Activated CD4-positive, alpha-beta T cell treated with anti-CD3 and anti-CD28 coated beads for 1 hour (primary cell): ENCODE measurements around the gene HEXB.

Experiments used
- DNase-seq: peaks from one replicate; pipeline ENCODE4 v3.0.0-alpha.2; 2020

The HEXB gene

DNA sequence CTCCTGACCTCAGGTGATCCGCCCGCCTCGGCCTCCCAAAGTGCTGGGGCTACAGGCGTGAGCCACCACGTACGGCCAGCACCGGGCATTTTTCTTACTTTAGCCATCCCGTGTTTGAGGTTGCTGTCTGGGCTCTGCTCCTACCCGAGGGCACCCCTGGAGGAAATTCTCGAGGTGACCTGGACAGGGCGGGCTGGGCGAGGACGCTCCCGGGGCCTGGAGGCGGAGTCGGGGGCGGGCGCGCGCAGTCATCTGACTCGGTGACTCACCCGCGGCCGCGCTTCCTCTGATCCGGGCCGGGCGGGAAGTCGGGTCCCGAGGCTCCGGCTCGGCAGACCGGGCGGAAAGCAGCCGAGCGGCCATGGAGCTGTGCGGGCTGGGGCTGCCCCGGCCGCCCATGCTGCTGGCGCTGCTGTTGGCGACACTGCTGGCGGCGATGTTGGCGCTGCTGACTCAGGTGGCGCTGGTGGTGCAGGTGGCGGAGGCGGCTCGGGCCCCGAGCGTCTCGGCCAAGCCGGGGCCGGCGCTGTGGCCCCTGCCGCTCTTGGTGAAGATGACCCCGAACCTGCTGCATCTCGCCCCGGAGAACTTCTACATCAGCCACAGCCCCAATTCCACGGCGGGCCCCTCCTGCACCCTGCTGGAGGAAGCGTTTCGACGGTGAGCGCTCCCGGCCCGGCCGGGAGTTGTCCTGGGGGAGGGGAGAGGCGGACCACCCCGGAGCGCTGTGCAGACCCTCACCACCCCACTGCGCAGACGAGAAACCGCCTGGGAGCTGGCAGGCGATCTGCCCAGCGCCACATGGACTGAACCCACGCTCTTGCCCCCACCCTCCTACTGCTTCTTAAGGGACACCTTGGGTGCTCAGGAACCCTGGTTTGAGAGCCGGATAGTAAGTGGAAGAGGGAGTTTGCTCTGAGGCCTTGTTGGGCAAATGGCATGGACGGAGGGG is at the start of gene HEXB:
Gene HEXB (plus strand): TSS at position 334 of the 952 bp plus-strand sequence. CDS start 28 bp downstream, at position 362.
- DNase-seq, result peak; percentile 77

DNA sequence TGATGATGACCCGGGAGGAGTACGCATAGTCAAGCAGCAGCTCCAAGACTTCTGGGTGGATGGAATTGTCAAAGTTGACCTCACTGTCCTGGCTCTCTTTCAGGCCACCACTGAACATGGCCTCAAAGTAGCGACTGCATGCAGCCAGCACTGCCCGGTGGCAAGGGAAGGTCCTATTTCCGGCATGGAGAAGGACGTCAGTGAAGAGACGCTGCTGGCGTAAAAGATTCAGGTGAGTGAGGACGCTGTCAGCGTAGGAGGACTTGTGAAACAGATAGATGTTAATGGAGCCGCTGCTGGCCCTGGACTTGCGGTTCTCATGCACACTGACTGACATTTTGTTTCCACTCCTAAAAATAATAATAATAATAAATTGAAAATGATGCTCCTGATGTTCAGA is 48.9 kb upstream of the HEXB start:
- DNase-seq, result no peak

DNA sequence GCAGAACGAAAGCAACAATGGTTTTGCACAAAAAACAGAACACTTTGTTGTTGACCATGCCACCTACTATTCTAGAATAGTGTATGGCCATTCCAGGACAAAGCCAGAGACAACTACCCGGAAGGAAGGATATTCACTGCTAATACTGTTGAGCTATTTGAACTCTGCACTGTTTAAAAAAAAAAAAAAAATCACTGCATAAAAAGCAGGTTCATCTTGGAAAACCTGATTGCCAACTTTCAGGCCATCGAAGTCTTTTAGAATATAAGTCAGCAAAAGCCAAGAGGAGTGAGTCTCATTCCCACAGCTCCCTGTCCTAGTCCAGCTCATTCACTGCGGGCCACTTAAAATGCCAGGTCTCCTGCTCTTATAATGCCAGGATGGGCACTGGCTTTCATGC is 48.5 kb upstream of the HEXB start:
- DNase-seq, result no peak

DNA sequence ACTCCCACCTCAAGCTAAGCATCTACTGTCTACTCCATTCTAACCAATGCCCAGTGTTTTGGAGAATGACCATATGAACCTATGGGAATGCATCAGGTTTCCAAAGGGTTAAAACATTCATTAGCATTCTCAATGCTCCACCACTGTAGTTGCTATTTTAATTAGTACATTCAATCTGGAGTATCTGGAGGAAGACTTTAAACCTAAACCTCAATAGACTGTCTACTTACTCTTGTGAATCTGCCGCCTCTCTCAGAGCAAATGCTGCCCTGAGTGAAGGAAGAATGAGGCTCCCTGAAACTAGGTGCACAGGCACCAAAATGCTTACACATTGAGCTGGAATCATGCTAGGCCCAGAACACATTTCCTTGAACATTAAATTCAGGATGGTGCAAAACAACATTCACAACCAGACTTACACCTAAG is 46.5 kb upstream of the HEXB start:
- no peak for DNase-seq

DNA sequence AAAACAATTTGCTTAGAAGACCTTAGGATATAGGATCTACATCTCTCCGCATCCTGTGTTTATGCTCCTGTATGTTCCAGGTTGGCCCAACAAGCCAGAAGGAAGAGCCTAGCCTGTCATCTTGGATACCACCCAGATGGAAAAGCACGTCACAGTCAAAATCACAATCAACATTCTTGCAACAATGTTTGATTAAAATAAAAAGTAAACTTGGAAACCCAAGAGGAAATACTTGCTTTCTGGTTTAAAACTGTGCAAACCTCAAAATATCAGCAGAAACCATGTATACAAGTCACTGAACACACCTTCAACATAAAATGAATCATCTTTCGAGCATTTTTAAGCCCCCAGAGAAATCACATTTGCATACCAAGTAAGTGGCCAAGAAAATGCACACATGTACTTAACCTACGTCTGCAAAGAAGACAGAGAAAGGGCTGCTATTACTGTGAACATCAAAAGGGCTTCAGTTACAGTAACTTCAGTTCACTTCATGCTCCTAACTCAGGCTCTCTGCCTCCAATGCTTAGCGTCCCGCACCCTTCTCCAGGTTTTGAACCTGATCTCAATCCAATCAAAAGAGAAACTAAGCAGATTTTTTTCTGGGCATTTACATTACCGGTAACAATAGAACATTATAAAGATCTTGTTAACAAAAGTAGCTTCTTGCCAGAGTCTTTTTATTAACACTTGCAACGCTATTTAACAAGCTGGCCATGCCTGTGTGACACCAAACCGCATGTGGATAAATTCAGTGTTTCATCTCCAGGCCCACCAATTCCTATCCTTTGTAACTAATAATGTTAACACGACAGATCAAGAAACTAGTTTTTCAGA is 45.8 kb upstream of the HEXB start:
- no peak for DNase-seq

DNA sequence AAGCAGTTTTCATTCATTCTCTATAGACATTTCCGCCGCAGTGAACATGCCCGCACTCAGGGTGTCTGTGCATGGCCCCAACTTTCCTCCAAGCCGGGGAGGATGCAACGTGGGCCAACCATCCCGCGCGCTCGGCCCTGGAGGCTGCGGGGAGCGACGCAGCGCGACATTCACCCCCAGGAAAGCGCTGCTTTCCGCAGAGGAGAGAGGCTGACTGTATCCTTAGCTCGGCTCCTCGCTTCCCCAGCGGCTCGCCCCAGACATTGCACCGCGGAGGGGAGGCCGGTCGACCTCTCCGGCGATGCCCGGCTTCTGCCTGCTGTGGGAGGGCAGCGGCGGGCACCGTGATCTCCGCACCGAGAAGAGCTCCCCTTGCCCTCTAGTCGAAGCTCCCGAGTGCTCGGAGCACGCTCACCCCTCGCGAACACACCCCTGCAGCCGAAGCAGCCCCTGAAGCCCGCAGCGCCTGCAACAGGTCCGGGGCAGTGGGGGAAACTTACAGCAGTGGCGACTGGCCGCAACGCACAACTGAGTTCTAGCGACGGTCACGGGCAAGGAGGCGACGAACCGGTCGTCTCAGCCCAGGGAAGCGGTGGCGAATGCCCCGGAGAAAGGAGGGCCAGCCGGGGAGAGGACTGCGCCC is 45.1 kb upstream of the HEXB start:
- DNase-seq, result peak; percentile 10

DNA sequence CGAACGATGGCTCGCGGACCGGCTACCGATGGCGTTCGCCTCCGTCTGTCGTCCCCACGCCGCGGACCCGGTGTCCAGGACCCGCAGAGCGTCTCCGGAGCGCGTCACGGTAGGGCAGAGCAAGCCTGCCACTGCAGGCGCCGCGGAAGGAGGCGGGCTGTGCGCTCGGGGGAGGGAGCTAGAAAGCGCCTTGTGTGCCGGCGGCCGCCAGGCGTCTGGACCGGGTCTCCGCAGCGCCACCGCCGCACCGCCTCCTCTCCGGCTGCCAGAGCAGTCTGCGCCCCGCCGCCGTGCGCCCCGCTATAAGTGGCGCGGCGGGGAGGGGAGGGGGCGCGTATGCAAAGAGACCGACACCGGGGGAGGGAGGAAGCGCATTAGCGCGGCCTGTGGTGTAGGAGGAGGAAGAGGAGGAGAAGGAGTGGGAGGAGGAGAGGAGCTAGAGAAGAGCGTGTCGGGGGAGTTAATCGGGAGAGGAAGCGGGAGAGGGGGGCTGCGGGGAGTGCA is 44.5 kb upstream of the HEXB start, which contains the start of gene ENC1:
Gene ENC1 (minus strand): TSS at position 279 of the 504 bp plus-strand sequence. CDS start 4,243 bp downstream, outside the sequence.
- peak; percentile 61 for DNase-seq

DNA sequence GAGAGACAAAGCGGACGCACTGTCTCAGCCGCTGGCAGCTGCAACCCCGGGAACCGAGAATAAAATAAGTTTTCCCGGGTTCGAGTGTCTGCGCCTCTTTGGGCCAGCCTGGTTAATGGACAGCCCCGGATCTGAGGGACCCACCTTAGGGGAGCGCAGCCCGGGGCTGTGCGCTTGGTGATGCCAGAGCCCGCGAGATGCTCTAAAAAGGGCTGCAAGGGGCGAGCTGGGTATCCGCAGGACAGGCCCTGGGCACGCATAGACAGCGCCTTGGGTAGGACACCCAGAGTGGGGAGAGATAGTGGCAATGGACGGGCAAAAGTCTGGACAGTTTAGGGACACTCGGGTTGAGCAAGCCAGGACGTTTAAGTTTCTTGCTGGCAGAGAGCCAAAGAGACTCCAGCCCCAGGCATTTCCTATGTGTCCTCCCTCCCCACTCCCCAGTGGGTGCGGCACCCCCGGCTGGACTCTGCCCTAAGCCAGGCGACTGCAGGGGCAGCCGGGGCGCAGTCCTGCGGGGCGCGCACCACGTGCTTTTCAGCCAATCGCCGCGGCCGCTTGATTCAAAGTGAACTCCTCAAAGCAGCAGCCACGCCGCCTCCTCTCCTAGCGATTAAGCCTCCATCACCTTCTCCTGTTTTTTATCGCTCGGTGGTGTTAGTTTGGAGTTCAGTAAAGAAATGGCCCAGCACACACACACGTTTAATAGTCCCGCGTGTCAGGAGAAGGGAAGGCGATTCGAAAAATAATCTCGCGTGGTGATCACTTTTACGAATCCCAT is 43.9 kb upstream of the HEXB start:
- no peak for DNase-seq

DNA sequence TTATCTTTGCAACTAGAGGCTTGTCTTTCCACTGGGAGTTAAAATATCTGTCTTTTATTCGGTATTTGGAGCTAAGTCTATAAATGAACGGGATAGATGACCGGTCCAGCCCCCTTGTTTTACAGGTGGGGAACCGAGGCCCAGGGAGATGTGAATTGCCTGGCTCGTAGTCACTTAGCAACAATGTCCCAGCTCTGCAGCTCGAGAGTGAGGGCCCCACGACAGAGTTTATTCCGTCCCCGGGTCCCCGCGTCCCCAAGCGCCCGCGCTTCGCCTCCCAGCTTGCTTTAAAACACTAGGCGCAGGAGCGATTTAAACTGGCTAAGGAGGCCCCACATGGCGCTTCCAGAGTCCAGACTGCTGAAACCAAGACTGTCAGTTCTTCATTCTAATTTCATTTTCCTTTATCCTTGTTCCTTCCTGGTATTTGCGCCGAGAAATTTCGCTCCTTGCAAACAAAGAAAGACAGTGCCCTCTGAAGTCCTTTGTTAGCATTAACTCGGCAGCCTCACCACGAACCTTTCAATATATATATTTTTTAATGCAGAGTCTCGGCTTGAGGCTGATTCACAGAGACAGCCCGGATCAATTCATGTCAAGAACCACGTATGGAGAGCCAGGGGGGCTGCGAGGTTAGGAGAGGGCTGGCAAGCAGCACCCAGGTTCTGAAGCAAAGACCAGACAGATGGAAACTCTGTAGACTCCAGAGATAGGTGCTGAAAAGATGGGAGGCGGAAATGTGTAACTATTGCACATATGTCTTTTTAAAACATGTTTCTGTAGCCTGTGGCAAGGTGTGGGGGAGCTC is 43.1 kb upstream of the HEXB start:
- DNase-seq, result no peak

DNA sequence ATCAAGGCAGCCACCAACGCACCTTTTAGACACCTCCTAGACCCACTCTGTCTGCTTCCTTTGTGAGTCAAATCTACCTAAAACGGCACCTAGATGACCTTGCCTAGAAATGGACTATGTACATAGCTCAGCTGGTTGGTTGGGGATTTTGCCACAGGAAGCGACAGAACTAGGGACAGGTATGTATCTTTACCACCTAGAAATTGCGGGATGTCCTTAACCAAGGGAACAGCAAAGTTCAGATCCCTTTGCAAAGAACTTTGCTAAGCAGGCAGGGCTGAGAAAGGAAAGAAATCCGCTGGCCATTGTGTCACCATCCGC is 42.5 kb upstream of the HEXB start:
- no peak for DNase-seq

DNA sequence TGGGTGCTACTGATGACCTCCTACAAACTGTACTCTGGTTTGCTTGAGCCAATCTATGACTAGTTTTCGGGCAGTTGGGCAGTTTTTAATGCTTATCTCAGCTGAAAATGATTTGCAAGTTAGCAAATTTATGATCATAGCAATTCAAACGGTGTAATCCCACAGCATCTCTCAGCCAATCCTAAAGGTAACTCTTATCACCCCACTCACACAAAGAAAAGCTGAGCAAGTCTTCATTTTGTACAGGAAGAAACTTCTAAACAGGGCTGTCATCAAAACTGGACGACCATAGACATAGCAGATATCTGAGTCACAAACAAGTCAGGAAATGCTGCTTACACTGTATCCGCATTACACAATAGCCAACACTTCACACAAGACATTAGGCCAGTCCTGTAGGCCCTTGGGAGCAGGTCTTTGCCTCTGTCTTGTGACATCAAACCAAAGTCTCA is 41.9 kb upstream of the HEXB start:
- DNase-seq, result no peak

DNA sequence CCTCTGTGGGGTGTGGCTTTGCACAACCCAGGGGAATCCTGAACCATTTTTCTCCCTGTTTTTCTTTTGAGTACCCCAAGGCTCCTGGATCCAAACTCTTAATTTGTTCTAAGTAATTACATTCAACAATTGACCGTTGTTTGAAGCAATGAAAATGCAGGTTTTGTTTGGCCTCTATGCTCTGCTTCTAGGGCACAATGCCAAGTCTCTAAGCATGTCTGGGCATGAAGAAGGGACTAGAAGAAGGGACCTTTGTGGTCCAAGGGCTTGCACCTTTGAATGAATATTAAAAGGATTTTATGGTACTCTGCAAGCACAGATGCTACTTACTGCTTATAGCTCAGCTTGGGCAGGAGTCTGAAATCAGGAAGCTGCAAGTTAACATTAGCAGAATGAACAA is 37.9 kb upstream of the HEXB start:
- no peak for DNase-seq

DNA sequence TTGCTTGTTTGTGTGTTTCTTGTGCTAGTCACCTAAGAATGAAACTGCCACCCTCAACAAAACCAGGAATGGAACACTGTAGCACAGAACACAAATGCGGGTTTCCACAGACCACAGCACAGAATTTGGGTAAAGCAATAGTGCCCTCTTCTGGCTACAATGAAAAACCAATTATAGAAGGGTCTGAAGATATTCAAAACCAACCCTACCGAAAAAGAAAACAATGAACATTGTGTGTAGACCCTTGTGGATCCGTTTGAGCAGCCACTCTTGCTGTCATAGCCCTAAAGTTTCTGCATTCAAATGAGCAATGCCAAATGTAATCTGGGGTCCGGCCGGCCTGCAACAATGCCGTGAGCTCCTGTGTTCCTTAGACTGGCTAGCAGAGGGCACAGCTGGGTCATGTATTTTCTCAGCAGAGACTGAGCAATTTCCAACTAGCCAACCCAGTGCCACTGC is 36.2 kb upstream of the HEXB start:
- DNase-seq, result no peak

DNA sequence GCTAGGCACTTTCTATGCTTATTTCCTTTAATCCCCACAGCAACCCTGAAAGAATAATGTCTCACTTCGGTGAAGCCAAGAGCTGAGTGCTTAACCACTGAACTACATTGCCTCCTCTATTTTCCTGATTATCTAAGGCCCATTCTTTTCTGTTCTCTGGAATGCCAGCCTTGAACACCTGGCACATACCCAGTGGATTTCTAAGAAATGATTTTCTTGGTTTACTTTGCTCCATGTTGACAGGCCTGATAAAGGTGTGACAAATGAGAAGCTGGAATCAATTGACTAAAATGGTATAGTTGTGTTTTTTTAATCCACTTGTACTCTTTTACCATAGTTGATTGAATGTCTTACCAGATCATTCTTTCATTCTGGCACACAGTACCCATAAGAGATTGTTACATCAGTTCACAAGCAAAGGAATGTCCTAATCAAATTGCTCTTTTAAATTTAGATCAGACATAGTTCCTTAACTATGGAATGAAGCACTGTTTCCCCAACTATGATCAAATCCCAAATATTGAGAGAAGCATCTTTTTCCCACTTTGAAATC is 35.5 kb upstream of the HEXB start:
- no peak for DNase-seq

DNA sequence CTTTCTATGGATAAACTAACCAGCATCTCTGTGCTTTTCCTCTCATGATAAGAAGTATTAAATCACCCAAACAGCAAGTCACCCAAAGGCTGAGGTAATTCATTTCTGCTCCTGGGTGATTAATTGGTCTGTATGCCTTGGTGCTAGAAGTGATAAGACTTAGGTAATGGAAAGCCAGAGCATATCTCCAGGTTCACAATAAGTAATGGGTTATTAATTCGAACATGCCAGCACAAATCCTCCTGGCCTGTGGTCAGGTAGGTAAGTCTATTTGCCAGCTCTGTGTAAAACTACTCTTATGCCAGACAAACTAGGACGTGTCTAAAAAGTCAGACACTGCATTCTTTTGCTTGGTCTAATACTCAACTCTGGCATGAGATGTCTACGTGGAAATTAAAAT is 33.3 kb upstream of the HEXB start:
- DNase-seq, result no peak

DNA sequence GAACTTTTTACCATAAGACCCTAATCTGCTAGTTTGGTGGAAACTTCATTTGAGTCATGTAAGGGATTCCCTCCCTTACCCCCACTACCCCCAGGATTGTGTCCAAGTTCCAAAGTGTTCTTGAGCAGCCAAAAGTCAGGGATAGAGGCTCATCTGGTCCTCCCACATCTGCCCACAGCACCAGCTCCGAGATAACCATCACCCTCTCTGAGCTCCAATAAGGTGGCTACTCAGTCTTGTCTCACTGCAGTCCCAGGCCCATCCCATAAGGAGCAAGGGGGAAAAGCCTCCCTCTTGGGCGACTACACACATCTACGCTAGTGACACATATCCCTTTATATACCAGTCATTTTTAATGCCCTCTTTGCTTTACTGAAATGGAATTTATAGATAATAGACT is 32.5 kb upstream of the HEXB start:
- DNase-seq, result no peak

DNA sequence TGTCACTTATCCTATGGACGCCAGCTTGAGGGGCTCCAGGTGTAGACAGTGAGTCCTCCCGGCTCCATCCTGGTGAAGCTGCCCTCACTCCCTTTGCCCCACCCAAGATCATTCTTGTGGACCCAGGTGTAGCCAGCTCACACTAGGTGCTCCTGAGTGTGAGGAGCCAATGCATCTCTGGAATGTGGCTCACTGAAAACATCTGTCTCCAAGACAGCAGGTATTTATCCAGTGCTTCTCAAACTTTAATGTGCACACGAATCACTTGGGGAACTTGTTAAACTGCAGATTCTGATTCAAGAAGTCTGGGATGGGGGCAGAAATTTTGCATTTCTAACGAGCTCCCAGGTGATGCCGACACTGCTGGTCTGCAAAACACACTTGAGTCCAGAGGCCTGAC is 31.0 kb upstream of the HEXB start:
- DNase-seq, result no peak

DNA sequence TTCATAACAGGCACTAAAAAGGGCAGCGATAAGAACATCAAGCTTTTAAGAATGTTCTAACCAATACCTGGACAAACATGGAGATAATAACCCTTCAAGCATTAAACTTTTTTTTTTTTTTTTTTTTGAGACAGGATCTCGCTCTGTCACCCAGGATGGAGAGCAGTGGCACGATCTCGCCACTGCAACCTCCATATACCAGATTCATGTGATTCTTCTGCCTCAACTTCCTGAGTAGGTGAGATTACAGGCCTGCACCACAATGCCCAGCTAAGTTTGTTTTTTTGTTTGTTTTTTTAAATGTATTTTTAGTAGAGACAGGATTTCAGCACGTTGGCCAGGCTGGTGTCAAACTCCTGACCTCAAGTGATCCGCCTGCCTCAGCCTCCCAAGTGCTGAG is 29.8 kb upstream of the HEXB start:
- DNase-seq, result no peak

DNA sequence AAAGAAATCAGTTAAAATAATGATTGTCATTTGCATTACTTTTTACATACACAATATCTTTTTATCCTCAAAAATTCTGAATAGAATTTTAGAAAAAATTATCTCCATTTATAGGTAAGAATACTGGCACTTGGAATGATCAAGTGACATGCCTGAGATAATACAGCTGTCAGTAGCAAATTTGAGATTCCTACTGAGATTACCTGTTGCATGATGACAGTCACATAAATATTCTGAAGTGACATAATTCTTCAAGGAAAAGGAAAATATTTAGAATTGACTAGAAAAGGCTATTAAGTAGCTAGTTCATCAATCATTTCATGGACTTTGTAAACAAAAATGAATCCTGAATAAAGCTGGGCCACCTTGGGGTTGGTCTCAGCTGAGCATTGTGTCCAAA is 29.3 kb upstream of the HEXB start:
- DNase-seq, result no peak

DNA sequence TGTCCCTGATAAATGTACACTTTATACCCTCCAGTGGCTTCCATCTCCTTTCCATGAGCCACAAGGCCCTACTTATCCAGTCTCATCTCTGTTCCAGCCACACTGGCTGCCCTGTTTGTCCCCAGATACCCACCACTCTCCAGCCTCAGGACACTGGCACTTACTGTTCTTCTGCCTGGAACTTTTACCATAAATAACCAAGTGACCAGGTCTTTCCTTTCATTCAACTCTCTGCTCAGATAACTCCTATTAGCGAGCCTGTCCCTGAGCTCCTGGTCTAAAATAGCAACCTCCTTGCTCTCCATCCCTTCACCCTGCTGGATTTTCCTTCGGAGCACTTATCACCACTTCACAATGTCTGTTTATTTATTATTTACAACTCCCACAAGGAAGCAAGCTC is 27.9 kb upstream of the HEXB start:
- no peak for DNase-seq

DNA sequence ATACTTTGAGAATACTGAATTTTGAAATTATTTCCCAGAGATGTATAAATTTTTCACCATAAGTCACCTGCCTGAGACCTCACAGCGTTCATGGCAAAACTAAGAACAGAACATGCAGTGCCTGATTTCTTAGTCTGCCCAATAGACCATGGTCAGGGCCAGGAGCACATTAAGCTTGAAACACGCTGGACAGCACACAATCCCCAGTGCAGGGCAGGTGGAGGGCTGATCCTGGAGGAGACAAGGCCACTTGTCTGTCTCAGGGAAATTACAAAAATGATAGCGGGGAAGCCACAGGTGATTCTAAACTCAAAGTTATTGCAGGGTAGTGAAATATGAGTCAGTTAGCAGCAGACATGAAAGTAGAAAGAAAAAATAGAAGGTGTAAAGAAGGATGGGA is 25.9 kb upstream of the HEXB start:
- DNase-seq, result no peak
